NT2/D1 (cell line): ENCODE results near the gene PIGBOS1.

Experiments used
- YY1 ChIP-seq: IDR thresholded peaks from 2 replicates; pipeline ENCODE4 v1.6.1; 2011; ENCODE audit not compliant: insufficient read length, insufficient read depth
- ZNF274 ChIP-seq: IDR thresholded peaks from 2 replicates; pipeline ENCODE4 v1.6.1; 2011; ENCODE audit warnings: mild to moderate bottlenecking, low read depth, low read length

DNA sequence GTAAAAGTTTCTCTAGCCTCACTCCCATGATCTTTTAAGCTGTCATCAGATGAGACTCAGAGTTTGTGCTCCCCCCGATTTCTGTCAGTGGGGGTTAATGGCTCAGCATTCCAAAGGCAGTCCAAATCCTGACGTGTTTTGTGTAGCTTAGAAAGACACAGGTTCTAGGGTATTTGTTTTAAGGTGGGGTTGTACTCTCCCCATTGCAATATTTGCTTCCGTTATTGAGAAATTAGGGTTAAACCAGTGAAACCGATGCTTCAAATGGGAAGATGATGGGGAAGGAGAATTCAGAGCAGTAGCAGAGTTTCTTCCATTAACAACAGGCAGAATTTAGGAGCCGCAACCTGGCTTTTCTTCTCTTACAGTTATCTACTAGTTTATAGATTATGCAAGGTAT lies 3.5 kb upstream of the PIGBOS1 start:
- TF ChIP-seq ZNF274 (no peak), YY1 (no peak)
